Left cardiac atrium (tissue), 4 donors: ENCODE data around the gene ZNF281. TPM values are rescaled to one million over a fixed set of nuclear protein-coding genes. Genes with fewer than 3 reads are reported as not detected.
A peak's percentile ranks its signal among the peaks of the same experiment; 100 is the strongest.
"Not testable (repeated sequence)": the region's sequence is repeated elsewhere in the genome, so short reads cannot be mapped to it uniquely, and the experiment has no call there.

Source experiments
- ATAC-seq, 2 donors: fragments of 200-7000 bp; cut with Tn5 transposase; one replicate each; pipeline ENCODE4 v1.9.1; 2020; ENCODE audit warnings: mild to moderate bottlenecking in 2 of 2, moderate library complexity in 2 of 2
- DNase-seq: peaks from one replicate; pipeline ENCODE4 v3.0.0-alpha.2; 2020
- intact Hi-C, 2 donors: fragments of 100-400 bp; cut with DNase I; formaldehyde crosslinking; loops; one replicate each; pipeline versions ENCODE4 v1.14.1 to v1.15.1; 2022 to 2023
- total RNA-seq, 2 donors: library from RNA; stranded (reverse); fragmentation: NEBNext Ultra II Directional; extraction: Animal tissue kit (Norgen Biotek cat#: 25700); gene quantifications; one replicate each; pipeline ENCODE4 v1.2.1, GENCODE V29; 2021
- donor health status: DM: no; HTN: yes; CAD: no.
- donor health status: DM: no; HTN: yes; CAD: no; lungs with severe emphysema.
- donor health status: DM: yes; HTN: yes; CAD: no.
- donor health status: Dilated cardiomyopathy.

Gene ZNF281
- total RNA-seq, 2 donors from 2014 or later = 7.0 to 9.2 TPM

GRCh38 chr1:200433586-200433985 lies 23.8 kb upstream of the ZNF281 start:
- intact Hi-C loops = no loop called here
- DNase-seq (no peak), ATAC-seq (no peak)

GRCh38 chr1:200432586-200432985 lies 22.8 kb upstream of the ZNF281 start:
- DNase-seq = no peak
- intact Hi-C loops = no loop called here
- ATAC-seq = no peak

DNA sequence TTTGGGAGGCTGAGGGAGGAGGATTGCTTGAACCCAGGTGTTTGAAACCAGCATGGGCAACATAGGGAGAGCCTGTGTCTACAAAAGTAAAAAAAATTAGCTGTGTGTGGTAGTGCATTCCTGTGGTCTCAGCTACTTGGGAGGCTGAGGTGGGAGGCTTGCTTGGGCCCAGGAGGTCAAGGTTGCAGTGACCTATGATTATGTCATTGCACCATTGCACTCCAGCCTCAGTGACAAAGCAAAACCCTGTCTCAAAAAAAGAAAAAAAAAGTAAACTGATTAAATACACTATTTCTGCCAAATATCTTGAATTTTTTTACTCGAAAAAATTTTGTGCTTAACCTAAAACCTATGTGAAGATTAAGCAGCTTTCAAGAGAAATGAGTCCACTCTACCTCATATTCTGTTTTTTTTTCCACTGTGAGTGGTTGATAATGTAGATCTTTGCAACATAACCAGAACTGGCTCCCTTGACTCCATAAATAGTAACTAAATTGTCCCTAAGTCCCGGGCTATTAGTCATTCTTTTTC lies 19.4 kb upstream of the ZNF281 start:
- no peak for DNase-seq
- peak in 1 of 2 donors; percentile 27 for ATAC-seq
- intact Hi-C loops = no loop called here

DNA sequence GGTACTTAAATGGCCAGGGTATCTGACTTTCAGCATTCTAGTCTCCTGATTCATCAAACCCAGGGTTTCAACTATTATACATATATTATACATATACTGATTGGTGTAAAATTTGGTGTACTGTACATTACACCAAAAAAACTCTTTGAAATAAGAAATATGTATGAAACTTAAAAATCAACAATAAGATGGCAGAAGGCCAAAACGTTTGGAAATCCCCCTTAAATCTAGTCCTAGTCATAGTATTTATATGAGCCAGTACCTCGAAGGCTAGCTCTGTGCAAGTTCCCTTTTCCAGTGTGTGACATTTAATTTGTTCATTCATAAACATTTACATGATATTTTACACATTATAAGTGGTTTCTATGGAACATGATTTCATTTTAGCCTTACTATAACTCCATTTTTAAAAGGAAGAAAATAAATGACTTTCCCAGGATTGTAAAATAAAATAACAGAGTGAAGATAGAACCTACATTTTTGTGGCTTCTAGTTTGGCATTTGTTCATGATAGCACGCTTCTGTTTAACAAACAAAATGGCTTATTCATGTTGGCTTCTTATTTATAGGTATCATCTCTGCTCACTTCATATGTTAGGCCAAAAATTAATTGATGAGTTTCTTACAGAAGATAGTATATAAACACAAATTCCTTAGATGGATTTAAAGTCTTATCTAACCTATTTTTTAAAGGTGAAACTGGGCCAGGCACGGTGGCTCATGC lies 18.8 kb upstream of the ZNF281 start:
- no peak for ATAC-seq
- no peak for DNase-seq
- intact Hi-C loops = no loop called here

DNA sequence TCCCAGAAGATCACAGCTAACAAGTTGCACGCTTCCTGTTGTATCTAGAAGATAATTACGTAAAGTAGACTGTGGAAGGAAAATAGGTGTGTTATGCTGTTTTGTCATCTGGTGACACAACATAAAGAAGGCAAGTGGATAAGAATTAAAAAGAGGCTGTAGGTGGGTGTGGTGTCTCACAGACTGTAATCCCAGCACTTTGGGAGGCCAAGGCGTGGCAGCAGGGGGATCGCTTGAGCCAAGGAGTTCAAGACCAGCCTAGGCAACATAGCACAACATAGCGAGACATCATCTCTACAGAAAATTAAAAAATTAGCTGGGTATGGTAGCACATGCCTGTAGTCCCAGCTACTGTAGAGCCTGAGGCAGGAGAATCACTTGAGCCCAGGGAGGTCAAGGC lies 17.9 kb upstream of the ZNF281 start:
- intact Hi-C loops = no loop called here
- ATAC-seq (no peak), DNase-seq (no peak)

GRCh38 chr1:200426196-200426595 lies 16.4 kb upstream of the ZNF281 start:
- intact Hi-C loops = no loop called here
- DNase-seq (no peak), ATAC-seq (no peak)

GRCh38 chr1:200423235-200423634 lies 13.4 kb upstream of the ZNF281 start:
- ATAC-seq = no peak
- DNase-seq = no peak
- intact Hi-C loops = no loop called here

DNA sequence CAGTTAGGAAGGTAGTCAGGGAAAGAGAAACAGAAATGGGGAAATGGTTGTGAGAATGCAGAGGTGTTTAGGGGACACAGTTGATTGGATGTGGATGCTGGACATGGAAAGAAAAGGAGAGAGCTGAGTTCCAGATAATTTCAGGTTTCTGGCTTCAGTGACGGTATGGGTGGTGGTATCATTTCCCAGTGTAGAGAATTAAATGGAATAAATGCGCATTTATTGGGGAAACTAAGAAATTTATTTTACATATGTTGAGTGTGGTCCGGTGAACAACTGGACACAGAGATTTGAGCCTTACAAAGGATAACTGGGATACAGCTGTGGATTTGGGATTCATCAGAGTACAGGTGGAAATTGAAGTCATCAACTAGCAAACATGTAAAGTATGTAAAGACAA lies 12.4 kb upstream of the ZNF281 start:
- ATAC-seq = no peak
- intact Hi-C loops = no loop called here
- DNase-seq = no peak

- ATAC-seq = peak; percentile 84 to 98
- intact Hi-C loops = no loop called here
- DNase-seq = peak; percentile 55
Observed at GRCh38 chr1:200415789-200416593, 6.2 kb upstream of the ZNF281 start.

- DNase-seq (no peak), ATAC-seq (no peak)
- intact Hi-C loops = no loop called here
Observed at GRCh38 chr1:200415227-200415626, 5.4 kb upstream of the ZNF281 start.

GRCh38 chr1:200414657-200415056 lies 4.8 kb upstream of the ZNF281 start:
- DNase-seq (no peak), ATAC-seq (no peak)
- intact Hi-C loops = no loop called here

DNA sequence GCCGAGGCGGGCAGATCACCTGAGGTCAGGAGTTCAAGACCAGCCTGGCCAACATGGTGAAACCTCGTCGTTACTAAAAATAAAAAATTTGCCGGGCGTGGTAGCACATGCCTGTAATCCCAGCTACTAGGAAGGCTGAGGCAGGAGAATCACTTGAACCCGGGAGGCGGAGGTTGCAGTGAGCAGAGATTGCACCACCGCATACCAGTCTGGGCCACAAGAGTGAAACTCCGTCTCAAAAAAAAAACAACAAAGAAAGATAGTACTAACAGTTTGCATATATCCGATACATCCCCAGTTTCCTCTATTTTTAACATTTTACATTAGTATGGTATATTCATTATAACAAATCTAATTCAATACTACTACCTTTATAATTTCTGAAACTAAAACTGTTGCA lies 3.9 kb upstream of the ZNF281 start:
- intact Hi-C loops, DNase-seq, ATAC-seq: not testable (repeated sequence)

DNA sequence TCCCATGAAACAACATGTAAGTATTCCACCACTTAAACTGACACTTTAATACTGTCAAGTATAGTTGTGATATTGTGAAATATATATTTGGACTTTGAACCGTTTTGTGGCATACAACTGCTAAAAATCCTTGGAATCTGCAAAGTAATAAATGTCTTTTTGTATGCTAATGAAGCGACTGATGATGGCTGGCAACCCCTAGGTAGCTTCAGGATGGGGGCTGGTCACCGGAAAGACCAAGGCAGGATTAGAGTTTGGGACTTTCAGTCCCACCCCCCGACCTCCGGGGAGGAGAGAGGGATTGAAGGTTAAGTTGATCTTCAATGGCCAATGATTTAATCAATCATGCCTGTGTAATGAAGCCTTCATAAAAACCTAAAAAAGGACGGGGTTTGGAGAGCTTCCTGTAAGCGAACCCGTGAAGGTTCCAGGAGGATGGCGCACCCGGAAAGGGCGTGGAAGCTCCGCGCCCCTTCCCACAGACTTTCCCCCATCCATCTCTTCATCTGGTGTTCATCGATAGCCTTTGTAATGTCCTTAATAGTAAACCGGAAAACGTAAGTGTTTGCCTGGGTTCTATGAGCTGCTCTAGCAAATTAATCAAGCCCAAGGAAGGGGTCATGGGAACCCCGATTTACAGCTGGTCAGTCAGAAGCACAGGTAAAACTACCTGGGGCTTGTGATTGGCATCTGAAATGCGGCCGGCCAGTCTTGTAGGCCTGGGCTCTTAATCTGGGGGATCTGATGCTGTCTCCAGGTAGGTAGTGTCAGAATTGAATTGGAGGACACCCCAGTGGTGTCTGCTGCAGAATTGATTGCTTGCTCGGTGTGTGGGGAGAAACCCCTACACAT lies 1.8 kb upstream of the ZNF281 start:
- intact Hi-C loops = no loop called here
- ATAC-seq (no peak), DNase-seq (no peak)

- no peak for ATAC-seq
- intact Hi-C loops = no loop called here
- no peak for DNase-seq
Observed at GRCh38 chr1:200410566-200410878, 686 bp upstream of the ZNF281 start.

DNA sequence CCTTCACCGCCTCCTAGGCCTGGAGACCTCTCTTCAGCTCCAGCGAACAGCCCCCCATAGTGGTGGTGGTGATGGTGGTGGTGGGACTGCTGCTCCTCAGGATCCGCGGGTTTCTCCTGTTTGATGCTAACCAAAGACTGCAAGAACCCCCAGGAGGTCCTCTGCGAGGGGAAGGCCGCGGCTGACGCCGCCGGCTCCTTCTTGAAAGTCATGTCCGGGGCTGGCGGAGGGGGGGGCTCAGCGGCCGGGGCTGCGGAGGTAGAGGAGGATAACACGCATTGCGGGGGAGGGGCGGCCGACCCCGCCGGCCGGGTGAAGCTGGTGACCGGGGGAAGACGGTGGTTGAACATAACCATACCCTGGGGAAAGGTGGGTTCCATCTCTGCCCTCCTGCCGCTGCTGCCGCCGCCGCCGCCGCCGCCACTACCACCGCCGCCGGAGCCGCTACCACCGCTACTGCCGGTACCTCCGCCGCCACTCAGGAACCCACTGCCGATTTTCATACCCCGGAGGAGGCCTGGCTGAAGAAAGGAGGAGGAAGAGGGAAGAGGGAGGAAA lies 554 bp downstream of the ZNF281 start:
- peak; percentile 44 for DNase-seq
- intact Hi-C loops = no loop called here

GRCh38 chr1:200406161-200406797 lies 3.6 kb downstream of the ZNF281 start:
- intact Hi-C loops = no loop called here
- no peak for DNase-seq
- no peak for ATAC-seq

More for the DNA sequence above, 554 bp downstream of the ZNF281 start:
- ATAC-seq = peak; percentile 50 to 52

DNA sequence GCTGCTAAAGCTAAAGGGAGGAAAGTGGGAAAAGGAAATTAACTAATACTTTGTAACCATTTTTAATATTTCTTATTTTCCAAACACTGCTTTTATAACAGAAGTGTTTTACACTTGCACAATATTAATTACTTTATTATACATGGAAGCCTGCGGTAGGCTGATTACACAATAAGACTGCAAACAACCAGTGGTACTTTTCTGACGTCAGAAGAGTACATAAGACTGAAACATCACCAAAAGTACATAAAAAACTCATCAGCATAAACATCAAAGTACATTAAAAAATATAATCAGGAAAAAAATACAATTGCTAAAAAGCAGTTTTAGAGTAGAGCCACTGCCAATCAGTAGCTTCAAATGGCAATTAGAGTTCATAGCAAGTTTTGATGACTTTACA lies 4.6 kb downstream of the ZNF281 start:
- ATAC-seq = no peak
- intact Hi-C loops = no loop called here
- no peak for DNase-seq

GRCh38 chr1:200401708-200402107 lies 8.1 kb downstream of the ZNF281 start:
- no peak for ATAC-seq
- intact Hi-C loops = no loop called here

DNA sequence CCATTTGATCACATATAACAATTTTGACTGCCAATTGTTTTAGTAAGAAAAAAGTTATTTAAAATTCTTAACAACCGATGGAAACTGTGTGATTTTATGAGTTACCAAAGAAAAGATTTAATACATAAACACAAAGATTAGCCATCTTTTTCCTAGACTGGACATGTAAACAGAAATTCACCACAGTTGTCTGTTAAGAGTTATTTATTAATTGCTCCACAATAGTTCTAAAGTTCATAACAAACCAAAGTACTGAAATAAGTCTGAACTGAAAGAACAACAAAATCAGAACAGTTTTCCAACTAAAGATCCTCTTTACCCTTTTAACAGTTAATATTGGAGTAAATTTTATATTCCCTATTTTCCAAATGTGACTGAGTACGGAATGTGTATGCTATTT lies 8.6 kb downstream of the ZNF281 start:
- DNase-seq = no peak
- no peak for ATAC-seq
- intact Hi-C loops = no loop called here

More at GRCh38 chr1:200401708-200402107, 8.1 kb downstream of the ZNF281 start:
- no peak for DNase-seq
